Measurements from ENCODE around the gene PEX7.

DNA sequence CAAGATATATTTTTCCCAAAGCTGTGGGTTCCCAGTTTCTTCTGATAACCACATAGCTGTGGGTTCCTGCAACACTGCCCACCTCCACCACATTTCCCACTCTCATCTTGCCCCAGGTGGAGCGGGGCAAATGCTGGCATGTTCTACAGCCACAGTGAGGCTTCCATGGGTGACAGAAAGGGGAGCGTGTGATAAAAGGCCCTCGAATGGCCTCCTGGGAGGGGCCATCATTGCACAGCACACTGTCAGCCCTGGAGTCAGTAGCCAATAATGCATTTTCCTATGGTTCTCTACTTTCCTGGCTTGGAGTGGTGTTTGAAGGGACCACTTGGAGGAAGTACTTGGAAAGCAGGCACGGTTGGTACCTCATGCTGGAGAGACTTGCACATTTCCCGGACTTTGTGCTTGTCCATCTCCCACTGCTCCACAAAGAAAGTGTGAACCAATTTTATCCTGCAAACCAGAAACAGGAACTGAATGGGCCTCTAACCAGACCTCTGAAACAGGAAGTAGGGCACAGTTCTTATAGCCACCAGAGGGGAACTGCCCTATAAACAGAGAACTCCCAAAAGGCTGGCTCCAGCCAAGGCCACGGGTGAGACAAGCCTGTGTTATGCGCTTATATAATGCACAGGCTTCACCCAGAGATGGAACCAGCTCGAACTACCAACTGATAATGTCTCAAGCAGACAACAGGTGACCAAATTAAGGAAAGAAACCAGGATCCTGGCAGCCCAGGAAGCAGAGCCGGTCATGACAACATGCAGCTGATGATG lies 38.7 kb upstream of the PEX7 start:
- TF ChIP-seq, protein P1, sequence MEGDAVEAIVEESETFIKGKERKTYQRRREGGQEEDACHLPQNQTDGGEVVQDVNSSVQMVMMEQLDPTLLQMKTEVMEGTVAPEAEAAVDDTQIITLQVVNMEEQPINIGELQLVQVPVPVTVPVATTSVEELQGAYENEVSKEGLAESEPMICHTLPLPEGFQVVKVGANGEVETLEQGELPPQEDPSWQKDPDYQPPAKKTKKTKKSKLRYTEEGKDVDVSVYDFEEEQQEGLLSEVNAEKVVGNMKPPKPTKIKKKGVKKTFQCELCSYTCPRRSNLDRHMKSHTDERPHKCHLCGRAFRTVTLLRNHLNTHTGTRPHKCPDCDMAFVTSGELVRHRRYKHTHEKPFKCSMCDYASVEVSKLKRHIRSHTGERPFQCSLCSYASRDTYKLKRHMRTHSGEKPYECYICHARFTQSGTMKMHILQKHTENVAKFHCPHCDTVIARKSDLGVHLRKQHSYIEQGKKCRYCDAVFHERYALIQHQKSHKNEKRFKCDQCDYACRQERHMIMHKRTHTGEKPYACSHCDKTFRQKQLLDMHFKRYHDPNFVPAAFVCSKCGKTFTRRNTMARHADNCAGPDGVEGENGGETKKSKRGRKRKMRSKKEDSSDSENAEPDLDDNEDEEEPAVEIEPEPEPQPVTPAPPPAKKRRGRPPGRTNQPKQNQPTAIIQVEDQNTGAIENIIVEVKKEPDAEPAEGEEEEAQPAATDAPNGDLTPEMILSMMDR (conservative IDR thresholded peaks at IDR 0.05; ENCODE audit: low read depth, low read length), result no peak
- TF ChIP-seq EZH2 (IDR thresholded peaks at IDR 0.05; ENCODE audit: low read length, unreplicated experiment) (no peak), EZH2phosphoT487 (IDR thresholded peaks at IDR 0.05; ENCODE audit: borderline replicate concordance, low read length) (no peak)

Data from PC-3 (cell line).